ENCODE data around the gene NCK2.

DNA sequence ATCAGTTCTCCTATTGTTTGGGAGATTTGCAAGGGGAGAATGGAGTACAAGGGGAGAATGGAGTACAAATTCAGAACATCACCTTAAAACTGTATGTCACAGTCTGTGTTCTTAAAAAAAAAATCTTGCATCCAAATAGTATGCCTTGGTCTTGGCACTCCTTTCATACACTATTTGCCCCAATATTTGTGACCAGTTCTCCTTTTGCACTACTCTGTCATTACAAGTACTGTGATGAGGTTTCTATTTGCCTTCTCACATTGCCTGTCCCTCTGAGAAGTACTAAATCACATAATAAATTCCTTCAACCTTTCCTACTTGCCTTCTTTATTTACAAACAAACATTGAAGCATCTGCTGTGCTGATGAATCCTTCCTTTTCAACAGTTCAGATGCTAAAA lies 36.0 kb upstream of the NCK2 start:
- TF ChIP-seq, protein P1, sequence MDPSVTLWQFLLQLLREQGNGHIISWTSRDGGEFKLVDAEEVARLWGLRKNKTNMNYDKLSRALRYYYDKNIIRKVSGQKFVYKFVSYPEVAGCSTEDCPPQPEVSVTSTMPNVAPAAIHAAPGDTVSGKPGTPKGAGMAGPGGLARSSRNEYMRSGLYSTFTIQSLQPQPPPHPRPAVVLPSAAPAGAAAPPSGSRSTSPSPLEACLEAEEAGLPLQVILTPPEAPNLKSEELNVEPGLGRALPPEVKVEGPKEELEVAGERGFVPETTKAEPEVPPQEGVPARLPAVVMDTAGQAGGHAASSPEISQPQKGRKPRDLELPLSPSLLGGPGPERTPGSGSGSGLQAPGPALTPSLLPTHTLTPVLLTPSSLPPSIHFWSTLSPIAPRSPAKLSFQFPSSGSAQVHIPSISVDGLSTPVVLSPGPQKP (IDR thresholded peaks at IDR 0.05; ENCODE audit: borderline replicate concordance, low read depth, low read length) = no peak
- no peak for TF ChIP-seq CHD1 (IDR thresholded peaks at IDR 0.05; ENCODE audit: low read depth, low read length)
- TF ChIP-seq, protein P2, sequence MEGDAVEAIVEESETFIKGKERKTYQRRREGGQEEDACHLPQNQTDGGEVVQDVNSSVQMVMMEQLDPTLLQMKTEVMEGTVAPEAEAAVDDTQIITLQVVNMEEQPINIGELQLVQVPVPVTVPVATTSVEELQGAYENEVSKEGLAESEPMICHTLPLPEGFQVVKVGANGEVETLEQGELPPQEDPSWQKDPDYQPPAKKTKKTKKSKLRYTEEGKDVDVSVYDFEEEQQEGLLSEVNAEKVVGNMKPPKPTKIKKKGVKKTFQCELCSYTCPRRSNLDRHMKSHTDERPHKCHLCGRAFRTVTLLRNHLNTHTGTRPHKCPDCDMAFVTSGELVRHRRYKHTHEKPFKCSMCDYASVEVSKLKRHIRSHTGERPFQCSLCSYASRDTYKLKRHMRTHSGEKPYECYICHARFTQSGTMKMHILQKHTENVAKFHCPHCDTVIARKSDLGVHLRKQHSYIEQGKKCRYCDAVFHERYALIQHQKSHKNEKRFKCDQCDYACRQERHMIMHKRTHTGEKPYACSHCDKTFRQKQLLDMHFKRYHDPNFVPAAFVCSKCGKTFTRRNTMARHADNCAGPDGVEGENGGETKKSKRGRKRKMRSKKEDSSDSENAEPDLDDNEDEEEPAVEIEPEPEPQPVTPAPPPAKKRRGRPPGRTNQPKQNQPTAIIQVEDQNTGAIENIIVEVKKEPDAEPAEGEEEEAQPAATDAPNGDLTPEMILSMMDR (conservative IDR thresholded peaks at IDR 0.05; ENCODE audit: low read depth, low read length) = no peak
- no peak for TF ChIP-seq FOS (IDR thresholded peaks at IDR 0.05; ENCODE audit: low read depth, low read length)
- TF ChIP-seq CEBPB (IDR thresholded peaks at IDR 0.05; ENCODE audit: low read depth, low read length) = no peak
- TF ChIP-seq MAFK (IDR thresholded peaks at IDR 0.05; ENCODE audit: low read depth, low read length) = no peak
- no peak for TF ChIP-seq MXI1 (IDR thresholded peaks at IDR 0.05; ENCODE audit: borderline replicate concordance, low read depth, low read length)
- TF ChIP-seq BHLHE40 (IDR thresholded peaks at IDR 0.05; ENCODE audit: low read depth, low read length) = no peak
- no peak for TF ChIP-seq POLR2A (IDR thresholded peaks at IDR 0.05; ENCODE audit: low read depth, low read length)
- TF ChIP-seq SMC3 (IDR thresholded peaks at IDR 0.05; ENCODE audit: low read depth, low read length) = no peak
- no peak for TF ChIP-seq RFX5 (IDR thresholded peaks at IDR 0.05; ENCODE audit: low read depth, low read length)
- TF ChIP-seq RCOR1 (IDR thresholded peaks at IDR 0.05; ENCODE audit: insufficient replicate concordance, low read length) = no peak
- TF ChIP-seq RAD21 (IDR thresholded peaks at IDR 0.05; ENCODE audit: low read length) = no peak

Measured in IMR-90 (cell line).